Endothelial cell (in vitro differentiated cells): ENCODE results near the gene PODXL. TPM values are rescaled to one million over a fixed set of nuclear protein-coding genes. Genes with fewer than 3 reads are reported as not detected.

ENCODE experiments used
- DNase-seq: peaks from one replicate; pipeline ENCODE4 v3.0.0; 2021; ENCODE audit warnings: low spot score
- H3K27ac Mint-ChIP-seq: one replicate; pipeline ENCODE4 v1.8.0; 2021; ENCODE audit warnings: mixed read lengths, inconsistent platforms; ENCODE audit not compliant: unreplicated experiment
- H3K27me3 Mint-ChIP-seq: one replicate; pipeline ENCODE4 v1.8.0; 2021; ENCODE audit warnings: mild to moderate bottlenecking, moderate library complexity, mixed read lengths, inconsistent platforms; ENCODE audit not compliant: unreplicated experiment
- H3K36me3 Mint-ChIP-seq: one replicate; pipeline ENCODE4 v1.8.0; 2021; ENCODE audit warnings: mild to moderate bottlenecking, low read depth, mixed read lengths, inconsistent platforms; ENCODE audit not compliant: unreplicated experiment
- H3K4me1 Mint-ChIP-seq: one replicate; pipeline ENCODE4 v1.8.0; 2021; ENCODE audit warnings: mild to moderate bottlenecking, mixed read lengths, inconsistent platforms; ENCODE audit not compliant: unreplicated experiment
- H3K4me3 Mint-ChIP-seq: one replicate; pipeline ENCODE4 v1.8.0; 2021; ENCODE audit warnings: mild to moderate bottlenecking, mixed read lengths, inconsistent platforms; ENCODE audit not compliant: unreplicated experiment
- H3K9me3 Mint-ChIP-seq: one replicate; pipeline ENCODE4 v1.8.0; 2021; ENCODE audit warnings: mixed read lengths, inconsistent platforms; ENCODE audit not compliant: unreplicated experiment
- CTCF ChIP-seq: fragments of 200-600 bp; sonication (generic); IDR thresholded peaks from one replicate; pipeline ENCODE4 v1.5.0; 2021; ENCODE audit warnings: antibody characterized with exemption; ENCODE audit not compliant: unreplicated experiment
- total RNA-seq: library from RNA; stranded (reverse); fragmentation: NEBNext Ultra II Directional; extraction: Animal tissue kit (Norgen Biotek cat#: 25700); gene quantifications from one replicate; pipeline ENCODE4 v1.2.1, GENCODE V29; 2021; ENCODE audit not compliant: unreplicated experiment

The PODXL gene
- total RNA-seq, 1 donor from 2014 or later = 302 TPM

- peak; percentile 70 for DNase-seq
- H3K27ac Mint-ChIP-seq = no peak overlapping the region
- H3K4me3 Mint-ChIP-seq = no peak overlapping the region
- H3K36me3 Mint-ChIP-seq = peaks cover 13% of the 10 kb centered on the region
- H3K9me3 Mint-ChIP-seq = no peaks in the 10 kb centered on the region
- H3K4me1 Mint-ChIP-seq = peaks cover 50% of the 10 kb centered on the region
- H3K27me3 Mint-ChIP-seq = peaks cover 8% of the 10 kb centered on the region
- peak; percentile 79 for TF ChIP-seq CTCF
Measured at GRCh38 chr7:131546583-131547141, 9.8 kb downstream of the PODXL start.

GRCh38 chr7:131546126-131546525 is 10.3 kb downstream of the PODXL start:
- Mint-ChIP-seq H3K36me3 (peaks cover 13% of the 10 kb centered on the region), H3K4me1 (peaks cover 53% of the 10 kb centered on the region), H3K9me3 (no peaks in the 10 kb centered on the region), H3K27ac (peak overlapping the region; percentile 79), H3K4me3 (peak overlapping the region; percentile 72), H3K27me3 (peaks cover 8% of the 10 kb centered on the region)
- TF ChIP-seq CTCF = no peak
- no peak for DNase-seq

GRCh38 chr7:131544449-131545301 is 11.8 kb downstream of the PODXL start:
- Mint-ChIP-seq H3K4me3 (peak overlapping the region; percentile 45), H3K27ac (peak overlapping the region; percentile 90), H3K27me3 (peaks cover 13% of the 10 kb centered on the region), H3K4me1 (peaks cover 59% of the 10 kb centered on the region), H3K36me3 (peaks cover 21% of the 10 kb centered on the region), H3K9me3 (no peaks in the 10 kb centered on the region)
- TF ChIP-seq CTCF = no peak
- DNase-seq = peak; percentile 44

GRCh38 chr7:131544021-131544420 is 12.4 kb downstream of the PODXL start:
- no peak for TF ChIP-seq CTCF
- peaks cover 15% of the 10 kb centered on the region for H3K27me3 Mint-ChIP-seq
- no peak for DNase-seq
- peaks cover 65% of the 10 kb centered on the region for H3K4me1 Mint-ChIP-seq
- no peaks in the 10 kb centered on the region for H3K9me3 Mint-ChIP-seq
- peaks cover 22% of the 10 kb centered on the region for H3K36me3 Mint-ChIP-seq
- no peak overlapping the region for H3K27ac Mint-ChIP-seq
- no peak overlapping the region for H3K4me3 Mint-ChIP-seq

GRCh38 chr7:131543298-131543697 is 13.1 kb downstream of the PODXL start:
- Mint-ChIP-seq H3K36me3 (peaks cover 15% of the 10 kb centered on the region), H3K4me1 (peaks cover 66% of the 10 kb centered on the region), H3K27me3 (peaks cover 17% of the 10 kb centered on the region), H3K4me3 (no peak overlapping the region), H3K9me3 (no peaks in the 10 kb centered on the region), H3K27ac (peak overlapping the region; percentile 24)
- TF ChIP-seq CTCF = no peak
- no peak for DNase-seq
